HTR-8/SVneo (cell line): Measurements from ENCODE around the gene NKIRAS1.
A peak's percentile ranks its signal among the peaks of the same experiment; 100 is the strongest.
"Not testable (repeated sequence)": the region's sequence is repeated elsewhere in the genome, so short reads cannot be mapped to it uniquely, and the experiment has no call there.

Experiments used
- DNase-seq: peaks from one replicate; pipeline ENCODE4 v3.0.0; 2011; ENCODE audit warnings: low spot score, mixed read lengths; ENCODE audit not compliant: insufficient read length
- FAIRE-seq: peaks from 2 replicates; lab custom pipeline; 2011; peaks lifted over from hg19 to GRCh38; lab: Jason Lieb, UNC

The NKIRAS1 gene

GRCh38 chr3:23941440-23941839 is 24.6 kb upstream of the NKIRAS1 start:
- no peak for DNase-seq
- no peak for FAIRE-seq

GRCh38 chr3:23940775-23941174 is 24.0 kb upstream of the NKIRAS1 start:
- FAIRE-seq (no peak), DNase-seq (no peak)

GRCh38 chr3:23938688-23939087 is 21.9 kb upstream of the NKIRAS1 start:
- DNase-seq = no peak
- peak; percentile 13 for FAIRE-seq

GRCh38 chr3:23937296-23937695 is 20.5 kb upstream of the NKIRAS1 start:
- FAIRE-seq (no peak), DNase-seq (no peak)

GRCh38 chr3:23934253-23934652 is 17.5 kb upstream of the NKIRAS1 start:
- FAIRE-seq (no peak), DNase-seq (no peak)

- no peak for DNase-seq
- FAIRE-seq = no peak
Observed at GRCh38 chr3:23932571-23932970, 15.8 kb upstream of the NKIRAS1 start.

GRCh38 chr3:23931597-23931996 is 14.8 kb upstream of the NKIRAS1 start:
- DNase-seq = no peak
- FAIRE-seq = no peak

GRCh38 chr3:23928524-23928923 is 11.7 kb upstream of the NKIRAS1 start:
- FAIRE-seq (no peak), DNase-seq (no peak)

GRCh38 chr3:23926736-23927135 is 9.9 kb upstream of the NKIRAS1 start:
- DNase-seq = no peak
- no peak for FAIRE-seq

- FAIRE-seq = no peak
- no peak for DNase-seq
Observed at GRCh38 chr3:23926246-23926645, 9.5 kb upstream of the NKIRAS1 start.

GRCh38 chr3:23923786-23924185 is 7.0 kb upstream of the NKIRAS1 start:
- DNase-seq (no peak), FAIRE-seq (peak; percentile 74)

GRCh38 chr3:23921052-23921511 is 4.3 kb upstream of the NKIRAS1 start:
- DNase-seq (no peak), FAIRE-seq (no peak)

GRCh38 chr3:23920151-23920655 is 3.4 kb upstream of the NKIRAS1 start:
- no peak for FAIRE-seq
- no peak for DNase-seq

- DNase-seq (no peak), FAIRE-seq (no peak)
Observed at GRCh38 chr3:23919628-23920027, 2.8 kb upstream of the NKIRAS1 start.

GRCh38 chr3:23918331-23918730 is 1.5 kb upstream of the NKIRAS1 start:
- FAIRE-seq, DNase-seq: not testable (repeated sequence)

GRCh38 chr3:23917679-23918303 is 1.0 kb upstream of the NKIRAS1 start:
- not testable (repeated sequence) for FAIRE-seq
- DNase-seq = peak; percentile 44

GRCh38 chr3:23916152-23916885 is 471 bp downstream of the NKIRAS1 start:
- FAIRE-seq (no peak), DNase-seq (no peak)

GRCh38 chr3:23915537-23916108 is 1.2 kb downstream of the NKIRAS1 start:
- DNase-seq = no peak
- FAIRE-seq = no peak

- no peak for FAIRE-seq
- DNase-seq = no peak
Observed at GRCh38 chr3:23913873-23914743, 2.7 kb downstream of the NKIRAS1 start.

- DNase-seq = no peak
- FAIRE-seq = no peak
Observed at GRCh38 chr3:23913182-23913581, 3.6 kb downstream of the NKIRAS1 start.
